Neuron (in vitro differentiated cells): ENCODE data around the gene FHOD3.
"Not testable (repeated sequence)": the region's sequence is repeated elsewhere in the genome, so short reads cannot be mapped to it uniquely, and the experiment has no call there.

Experiments used
- H2AFZ ChIP-seq: one replicate; pipeline ENCODE4 v1.6.1; 2013; ENCODE audit warnings: low read depth, mild to moderate bottlenecking, inconsistent platforms, low read length, moderate library complexity
- H3K27me3 ChIP-seq: one replicate; pipeline ENCODE4 v1.6.1; 2013; ENCODE audit warnings: low read length; ENCODE audit not compliant: insufficient read depth
- H3K36me3 ChIP-seq: one replicate; pipeline ENCODE4 v1.6.1; 2013; ENCODE audit warnings: low read length; ENCODE audit not compliant: insufficient read depth
- H3K4me1 ChIP-seq: one replicate; pipeline ENCODE4 v1.6.1; 2013; ENCODE audit warnings: low read length; ENCODE audit not compliant: insufficient read depth
- H3K4me3 ChIP-seq: 2 replicates; pipeline ENCODE4 v1.5.1; 2013; ENCODE audit warnings: mild to moderate bottlenecking, low read length, moderate library complexity
- H3K9me3 ChIP-seq: one replicate; pipeline ENCODE4 v1.6.1; 2013; ENCODE audit warnings: low read length

The FHOD3 gene

GRCh38 chr18:36744261-36744876 is 446.9 kb downstream of the FHOD3 start:
- no peak overlapping the region for H3K4me3 ChIP-seq
- no peak overlapping the region for H2AFZ ChIP-seq
- no peaks in the 10 kb centered on the region for H3K9me3 ChIP-seq
- H3K36me3 ChIP-seq: peaks cover 56% of the 10 kb centered on the region
- H3K4me1 ChIP-seq: no peaks in the 10 kb centered on the region
- no peaks in the 10 kb centered on the region for H3K27me3 ChIP-seq

- Histone ChIP-seq H3K9me3 (no peaks in the 10 kb centered on the region), H3K4me1 (no peaks in the 10 kb centered on the region), H3K4me3 (no peak overlapping the region), H2AFZ (no peak overlapping the region), H3K36me3 (peaks cover 56% of the 10 kb centered on the region), H3K27me3 (no peaks in the 10 kb centered on the region)
Observed at GRCh38 chr18:36745219-36745975, 447.9 kb downstream of the FHOD3 start.

- no peak overlapping the region for H3K4me3 ChIP-seq
- no peaks in the 10 kb centered on the region for H3K27me3 ChIP-seq
- H3K4me1 ChIP-seq: no peaks in the 10 kb centered on the region
- no peaks in the 10 kb centered on the region for H3K36me3 ChIP-seq
- H2AFZ ChIP-seq: no peak overlapping the region
- no peaks in the 10 kb centered on the region for H3K9me3 ChIP-seq
Observed at GRCh38 chr18:36752929-36753865, 455.7 kb downstream of the FHOD3 start.

GRCh38 chr18:36756242-36756641 is 458.7 kb downstream of the FHOD3 start:
- H3K27me3 ChIP-seq: no peaks in the 10 kb centered on the region
- H2AFZ ChIP-seq: no peak overlapping the region

GRCh38 chr18:36757081-36757480 is 459.6 kb downstream of the FHOD3 start:
- H3K27me3 ChIP-seq: no peaks in the 10 kb centered on the region
- H3K9me3 ChIP-seq: peaks cover 6% of the 10 kb centered on the region
- H3K4me1 ChIP-seq: no peaks in the 10 kb centered on the region
- H2AFZ ChIP-seq: no peak overlapping the region
- H3K36me3 ChIP-seq: peaks cover 16% of the 10 kb centered on the region
- no peak overlapping the region for H3K4me3 ChIP-seq

More at GRCh38 chr18:36756242-36756641, 458.7 kb downstream of the FHOD3 start:
- Histone ChIP-seq H3K4me3 (no peak overlapping the region), H3K36me3 (peaks cover 8% of the 10 kb centered on the region), H3K4me1 (no peaks in the 10 kb centered on the region), H3K9me3 (peaks cover 5% of the 10 kb centered on the region)

- Histone ChIP-seq H3K27me3 (no peaks in the 10 kb centered on the region), H3K9me3 (peaks cover 10% of the 10 kb centered on the region), H2AFZ (no peak overlapping the region), H3K4me3 (no peak overlapping the region), H3K4me1 (no peaks in the 10 kb centered on the region), H3K36me3 (peaks cover 18% of the 10 kb centered on the region)
Observed at GRCh38 chr18:36757991-36758390, 460.5 kb downstream of the FHOD3 start.

- peaks cover 18% of the 10 kb centered on the region for H3K36me3 ChIP-seq
- no peak overlapping the region for H3K4me3 ChIP-seq
- H2AFZ ChIP-seq: no peak overlapping the region
- no peaks in the 10 kb centered on the region for H3K4me1 ChIP-seq
- peaks cover 10% of the 10 kb centered on the region for H3K9me3 ChIP-seq
- H3K27me3 ChIP-seq: no peaks in the 10 kb centered on the region
Observed at GRCh38 chr18:36758623-36759022, 461.1 kb downstream of the FHOD3 start.

GRCh38 chr18:36759167-36759776 is 461.8 kb downstream of the FHOD3 start:
- Histone ChIP-seq H3K27me3 (no peaks in the 10 kb centered on the region), H3K4me3 (no peak overlapping the region), H3K9me3 (peaks cover 14% of the 10 kb centered on the region), H3K4me1 (no peaks in the 10 kb centered on the region), H3K36me3 (peaks cover 18% of the 10 kb centered on the region), H2AFZ (no peak overlapping the region)

GRCh38 chr18:36760598-36760997 is 463.1 kb downstream of the FHOD3 start:
- Histone ChIP-seq H3K36me3 (peaks cover 18% of the 10 kb centered on the region), H3K4me1 (no peaks in the 10 kb centered on the region), H2AFZ (no peak overlapping the region), H3K27me3 (no peaks in the 10 kb centered on the region), H3K9me3 (peaks cover 15% of the 10 kb centered on the region), H3K4me3 (no peak overlapping the region)

GRCh38 chr18:36761186-36761698 is 463.7 kb downstream of the FHOD3 start:
- H2AFZ ChIP-seq: no peak overlapping the region
- H3K4me3 ChIP-seq: no peak overlapping the region
- peaks cover 18% of the 10 kb centered on the region for H3K36me3 ChIP-seq
- H3K27me3 ChIP-seq: no peaks in the 10 kb centered on the region
- peaks cover 15% of the 10 kb centered on the region for H3K9me3 ChIP-seq
- H3K4me1 ChIP-seq: no peaks in the 10 kb centered on the region

- H3K4me1 ChIP-seq: no peaks in the 10 kb centered on the region
- H3K9me3 ChIP-seq: peaks cover 15% of the 10 kb centered on the region
- H3K4me3 ChIP-seq: no peak overlapping the region
- no peaks in the 10 kb centered on the region for H3K27me3 ChIP-seq
- H2AFZ ChIP-seq: no peak overlapping the region
- H3K36me3 ChIP-seq: peaks cover 18% of the 10 kb centered on the region
Observed at GRCh38 chr18:36762074-36762473, 464.6 kb downstream of the FHOD3 start.

- peaks cover 18% of the 10 kb centered on the region for H3K36me3 ChIP-seq
Observed at GRCh38 chr18:36762965-36763364, 465.5 kb downstream of the FHOD3 start.

More at GRCh38 chr18:36762965-36763364, 465.5 kb downstream of the FHOD3 start:
- peaks cover 15% of the 10 kb centered on the region for H3K9me3 ChIP-seq
- H3K4me1 ChIP-seq, H3K4me3 ChIP-seq, H2AFZ ChIP-seq, H3K27me3 ChIP-seq: not testable (repeated sequence)
